ENCODE results near the gene L3MBTL1.

The L3MBTL1 gene

DNA sequence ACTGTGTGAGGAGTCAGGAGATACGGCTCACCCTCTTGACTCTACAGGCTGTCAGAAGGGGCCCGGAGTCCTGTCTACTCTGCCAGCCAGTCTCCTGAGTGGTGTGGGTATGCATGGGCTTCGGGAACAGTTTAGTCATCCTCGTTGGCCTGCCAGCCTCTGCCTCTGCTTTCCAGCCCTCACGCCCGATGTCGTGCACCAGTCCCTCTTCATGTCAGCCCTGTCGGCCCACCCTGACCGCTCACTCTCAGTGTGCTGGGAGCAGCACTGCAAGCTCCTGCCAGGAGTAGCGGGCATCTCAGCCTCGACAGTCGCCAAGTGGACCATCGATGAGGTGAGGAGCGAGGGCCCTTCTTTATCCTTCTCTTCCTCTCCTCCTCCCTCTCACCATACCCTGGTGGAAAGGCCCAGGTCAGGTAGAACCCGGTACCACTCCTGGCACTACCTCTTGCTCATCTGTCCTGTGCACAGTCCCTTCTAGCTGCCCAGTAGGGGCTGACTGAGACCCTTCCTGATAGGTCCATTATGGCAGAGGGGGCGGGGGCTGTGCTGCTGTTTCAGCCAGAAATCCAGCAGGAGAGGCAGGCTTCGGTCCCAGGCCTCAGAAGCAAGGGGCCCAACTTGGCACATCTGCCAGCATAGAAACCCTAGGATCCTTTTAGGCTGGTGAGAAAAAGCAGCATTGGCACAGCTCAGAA, 32.6 kb downstream of the L3MBTL1 start:
- no peak overlapping the region for H3K4me3 ChIP-seq (ENCODE audit: low read depth, low read length)
- DNase-seq (ENCODE audit: low read depth), result no peak
- TF ChIP-seq, protein P1, sequence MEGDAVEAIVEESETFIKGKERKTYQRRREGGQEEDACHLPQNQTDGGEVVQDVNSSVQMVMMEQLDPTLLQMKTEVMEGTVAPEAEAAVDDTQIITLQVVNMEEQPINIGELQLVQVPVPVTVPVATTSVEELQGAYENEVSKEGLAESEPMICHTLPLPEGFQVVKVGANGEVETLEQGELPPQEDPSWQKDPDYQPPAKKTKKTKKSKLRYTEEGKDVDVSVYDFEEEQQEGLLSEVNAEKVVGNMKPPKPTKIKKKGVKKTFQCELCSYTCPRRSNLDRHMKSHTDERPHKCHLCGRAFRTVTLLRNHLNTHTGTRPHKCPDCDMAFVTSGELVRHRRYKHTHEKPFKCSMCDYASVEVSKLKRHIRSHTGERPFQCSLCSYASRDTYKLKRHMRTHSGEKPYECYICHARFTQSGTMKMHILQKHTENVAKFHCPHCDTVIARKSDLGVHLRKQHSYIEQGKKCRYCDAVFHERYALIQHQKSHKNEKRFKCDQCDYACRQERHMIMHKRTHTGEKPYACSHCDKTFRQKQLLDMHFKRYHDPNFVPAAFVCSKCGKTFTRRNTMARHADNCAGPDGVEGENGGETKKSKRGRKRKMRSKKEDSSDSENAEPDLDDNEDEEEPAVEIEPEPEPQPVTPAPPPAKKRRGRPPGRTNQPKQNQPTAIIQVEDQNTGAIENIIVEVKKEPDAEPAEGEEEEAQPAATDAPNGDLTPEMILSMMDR (IDR thresholded peaks at IDR 0.05; ENCODE audit: low read depth, low read length, missing control alignments), result no peak

DNA sequence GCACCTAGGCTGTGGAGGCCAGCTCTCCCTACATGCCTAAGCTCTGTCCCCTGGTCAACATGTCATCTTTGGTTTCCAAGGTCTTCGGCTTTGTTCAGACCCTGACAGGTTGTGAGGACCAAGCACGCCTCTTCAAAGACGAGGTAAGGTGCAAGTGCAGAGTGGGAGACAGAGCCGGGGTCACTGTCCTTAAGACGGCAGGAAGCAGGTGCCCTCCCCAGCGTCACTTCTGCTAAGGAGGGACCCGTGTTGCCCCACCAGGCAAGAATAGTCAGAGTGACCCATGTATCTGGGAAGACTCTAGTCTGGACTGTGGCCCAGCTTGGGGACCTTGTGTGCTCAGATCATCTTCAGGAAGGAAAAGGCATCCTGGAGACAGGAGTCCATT, 33.2 kb downstream of the L3MBTL1 start:
- no peak overlapping the region for H3K4me3 ChIP-seq (ENCODE audit: low read depth, low read length)
- DNase-seq (ENCODE audit: low read depth), result no peak
- TF ChIP-seq, protein P1 (IDR thresholded peaks at IDR 0.05; ENCODE audit: low read depth, low read length, missing control alignments), result no peak

DNA sequence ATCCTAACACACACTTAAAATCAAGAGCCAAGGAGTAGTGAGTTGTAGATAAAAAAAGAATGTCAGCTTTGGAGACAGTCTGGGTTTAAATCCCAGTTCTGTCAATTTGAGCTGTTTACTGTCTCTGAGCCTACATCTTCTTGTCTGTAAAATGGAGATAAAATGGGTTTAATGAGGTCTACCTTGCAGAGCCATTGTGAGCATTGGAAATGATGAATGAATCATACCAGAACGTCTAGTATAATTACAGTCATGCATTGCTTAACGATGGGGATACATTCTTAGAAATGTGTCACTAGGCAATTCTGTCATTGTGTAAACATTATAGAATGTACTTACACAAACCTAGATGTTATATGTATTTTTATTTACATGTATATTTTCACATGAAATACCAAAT, 33.7 kb downstream of the L3MBTL1 start:
- no peak for DNase-seq (ENCODE audit: low read depth)
- TF ChIP-seq, protein P1 (IDR thresholded peaks at IDR 0.05; ENCODE audit: low read depth, low read length, missing control alignments), result no peak

DNA sequence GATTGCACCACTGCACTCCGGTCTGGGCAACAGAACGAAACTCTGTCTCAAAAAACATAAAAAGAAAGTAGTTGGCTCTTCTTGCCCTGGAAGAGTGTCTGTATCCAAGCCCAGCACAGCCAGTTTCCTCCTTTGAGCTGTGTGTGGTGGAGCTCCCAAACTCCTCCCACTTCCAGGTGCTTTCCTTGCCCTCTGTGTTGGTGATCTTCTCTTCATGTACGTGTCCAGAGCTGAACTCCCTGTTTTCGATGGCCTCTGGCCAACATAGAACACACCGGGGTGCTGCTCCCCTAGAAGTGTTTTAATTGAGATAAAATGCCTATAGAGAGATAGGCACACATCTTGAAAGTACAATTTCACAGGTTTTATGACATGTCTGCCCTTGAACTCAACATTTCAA, 34.7 kb downstream of the L3MBTL1 start:
- no peak overlapping the region for H3K4me3 ChIP-seq (ENCODE audit: low read depth, low read length)
- TF ChIP-seq, protein P1 (IDR thresholded peaks at IDR 0.05; ENCODE audit: low read depth, low read length, missing control alignments), result no peak
- DNase-seq (ENCODE audit: low read depth), result no peak

More for the DNA sequence above, 33.7 kb downstream of the L3MBTL1 start:
- H3K4me3 ChIP-seq (ENCODE audit: low read depth, low read length), result no peak overlapping the region

DNA sequence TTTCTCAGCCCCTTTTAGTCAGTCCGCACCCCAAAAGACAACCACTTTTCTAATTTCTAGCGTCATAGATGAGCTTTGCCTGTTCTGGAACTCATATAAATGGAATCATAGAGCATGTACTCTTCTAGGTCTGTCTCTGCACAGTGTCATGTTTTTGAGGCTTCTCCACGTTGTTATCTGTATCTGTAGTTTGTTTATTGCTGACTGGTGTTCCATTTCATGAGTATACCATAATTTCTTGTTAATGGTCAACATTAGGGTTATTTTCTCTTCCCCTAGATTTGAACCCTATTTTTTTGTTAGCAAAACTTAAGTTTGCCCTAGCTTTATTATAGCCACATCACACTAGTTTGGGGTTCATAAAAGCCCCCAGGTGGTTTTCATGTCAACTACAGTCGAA, 35.2 kb downstream of the L3MBTL1 start:
- TF ChIP-seq, protein P1 (IDR thresholded peaks at IDR 0.05; ENCODE audit: low read depth, low read length, missing control alignments), result no peak
- no peak for DNase-seq (ENCODE audit: low read depth)
- no peak overlapping the region for H3K4me3 ChIP-seq (ENCODE audit: low read depth, low read length)

DNA sequence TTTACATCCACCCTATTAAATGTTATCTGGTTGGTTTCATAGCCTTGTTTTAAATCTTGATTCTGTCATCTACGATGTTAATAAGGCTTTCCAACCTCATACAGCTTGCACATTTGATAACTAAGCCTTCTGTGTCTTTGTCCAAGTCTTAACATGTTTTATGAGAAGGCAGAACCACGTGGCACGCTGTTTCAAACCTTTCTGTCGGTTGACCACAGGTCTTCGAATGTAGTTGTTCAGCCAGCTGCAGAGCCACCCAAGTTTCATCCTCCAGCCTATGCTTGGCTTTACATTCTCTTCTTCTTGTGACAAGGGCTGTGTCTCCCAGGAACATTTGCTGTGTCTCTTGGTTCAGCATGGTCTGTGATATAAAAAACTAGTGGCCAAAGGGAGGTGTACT, 35.6 kb downstream of the L3MBTL1 start:
- TF ChIP-seq, protein P1 (IDR thresholded peaks at IDR 0.05; ENCODE audit: low read depth, low read length, missing control alignments), result no peak
- no peak overlapping the region for H3K4me3 ChIP-seq (ENCODE audit: low read depth, low read length)
- no peak for DNase-seq (ENCODE audit: low read depth)

DNA sequence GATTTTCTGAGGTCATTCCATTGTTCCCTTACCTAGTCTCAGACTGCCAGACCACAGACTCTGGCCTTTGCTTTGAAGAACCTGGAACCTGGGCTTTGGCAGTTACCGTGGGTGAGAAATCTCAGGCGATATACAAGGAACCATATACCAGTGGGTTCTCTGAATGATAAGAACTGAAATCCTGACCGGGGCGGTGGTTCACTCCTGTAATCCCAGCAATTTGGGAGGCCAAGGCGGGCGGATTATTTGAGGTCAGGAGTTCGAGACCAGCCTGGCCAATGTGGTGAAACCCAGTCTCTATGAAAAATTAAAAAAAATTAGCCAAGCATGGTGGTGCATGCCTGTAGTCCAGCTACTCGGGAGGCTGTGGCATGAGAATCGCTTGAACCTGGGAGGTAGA, 37.0 kb downstream of the L3MBTL1 start:
- no peak for DNase-seq (ENCODE audit: low read depth)
- TF ChIP-seq, protein P1 (IDR thresholded peaks at IDR 0.05; ENCODE audit: low read depth, low read length, missing control alignments), result no peak
- H3K4me3 ChIP-seq (ENCODE audit: low read depth, low read length), result no peak overlapping the region

Measured in GM12864 (cell line).